ENCODE measurements around the gene GLO1.

DNA sequence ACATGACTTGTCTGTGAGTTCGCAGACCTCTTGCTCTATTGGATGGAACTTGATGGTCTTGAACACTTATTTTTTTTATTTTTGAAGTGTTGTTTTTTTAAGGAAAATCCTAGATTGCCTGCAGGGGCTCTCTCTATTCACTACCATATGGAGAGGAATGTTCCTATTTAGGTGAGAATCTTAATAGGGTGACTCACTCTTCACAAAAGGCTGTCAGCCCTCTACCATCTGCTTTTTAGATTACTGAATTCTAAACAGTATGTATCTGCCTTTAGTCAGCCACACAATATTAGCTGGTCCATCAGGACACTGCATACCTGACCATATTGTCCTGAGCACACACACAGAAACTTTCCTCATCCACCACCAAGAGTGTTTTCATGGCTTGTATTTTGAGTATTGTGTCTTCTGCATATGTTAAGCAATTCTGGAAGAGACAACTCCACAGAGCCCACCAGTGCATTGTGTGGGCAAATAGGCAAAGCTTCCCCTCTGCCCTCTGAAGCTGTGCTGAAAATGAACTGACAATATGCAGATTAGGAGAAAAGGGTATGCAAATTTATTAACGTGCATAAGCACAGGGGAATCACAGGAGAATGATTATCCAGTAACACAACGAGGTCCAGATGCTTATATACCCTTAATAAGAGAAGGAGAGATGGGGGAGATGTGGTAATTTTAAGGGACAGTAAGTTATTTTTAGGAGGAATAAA, 56.6 kb downstream of the GLO1 start:
- TF ChIP-seq, protein P1, sequence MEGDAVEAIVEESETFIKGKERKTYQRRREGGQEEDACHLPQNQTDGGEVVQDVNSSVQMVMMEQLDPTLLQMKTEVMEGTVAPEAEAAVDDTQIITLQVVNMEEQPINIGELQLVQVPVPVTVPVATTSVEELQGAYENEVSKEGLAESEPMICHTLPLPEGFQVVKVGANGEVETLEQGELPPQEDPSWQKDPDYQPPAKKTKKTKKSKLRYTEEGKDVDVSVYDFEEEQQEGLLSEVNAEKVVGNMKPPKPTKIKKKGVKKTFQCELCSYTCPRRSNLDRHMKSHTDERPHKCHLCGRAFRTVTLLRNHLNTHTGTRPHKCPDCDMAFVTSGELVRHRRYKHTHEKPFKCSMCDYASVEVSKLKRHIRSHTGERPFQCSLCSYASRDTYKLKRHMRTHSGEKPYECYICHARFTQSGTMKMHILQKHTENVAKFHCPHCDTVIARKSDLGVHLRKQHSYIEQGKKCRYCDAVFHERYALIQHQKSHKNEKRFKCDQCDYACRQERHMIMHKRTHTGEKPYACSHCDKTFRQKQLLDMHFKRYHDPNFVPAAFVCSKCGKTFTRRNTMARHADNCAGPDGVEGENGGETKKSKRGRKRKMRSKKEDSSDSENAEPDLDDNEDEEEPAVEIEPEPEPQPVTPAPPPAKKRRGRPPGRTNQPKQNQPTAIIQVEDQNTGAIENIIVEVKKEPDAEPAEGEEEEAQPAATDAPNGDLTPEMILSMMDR (IDR thresholded peaks at IDR 0.05) = no peak
- no peak for TF ChIP-seq POLR2A (IDR thresholded peaks at IDR 0.05)

All from esophagus squamous epithelium (tissue), 4 donors.